ENCODE data around the gene JMJD4.

JMJD4 gene

GRCh38 chr1:227765261-227766014, 30.3 kb upstream of the JMJD4 start:
- peak overlapping the region; percentile 51 for H3K4me3 Mint-ChIP-seq
- DNase-seq, result no peak
- H3K9me3 Mint-ChIP-seq, result no peaks in the 10 kb centered on the region
- CTCF ChIA-PET, result interaction anchor here (0.6 to 1.4 kb wide), 6 partner anchors 11 to 187 kb away, joined by 3 to 6 read pairs (median 3); partner anchors contain the start of gene WNT9A
- no peaks in the 10 kb centered on the region for H3K27me3 Mint-ChIP-seq
- H3K4me1 Mint-ChIP-seq, result peaks cover 83% of the 10 kb centered on the region
- peaks cover 45% of the 10 kb centered on the region for H3K36me3 Mint-ChIP-seq
- H3K27ac Mint-ChIP-seq, result peak overlapping the region; percentile 94

GRCh38 chr1:227764019-227764391, 28.9 kb upstream of the JMJD4 start:
- DNase-seq, result no peak
- H3K9me3 Mint-ChIP-seq, result no peaks in the 10 kb centered on the region
- H3K4me3 Mint-ChIP-seq, result no peak overlapping the region
- H3K27me3 Mint-ChIP-seq, result no peaks in the 10 kb centered on the region
- H3K27ac Mint-ChIP-seq, result no peak overlapping the region
- peaks cover 54% of the 10 kb centered on the region for H3K36me3 Mint-ChIP-seq
- CTCF ChIA-PET, result interaction anchor here (0.9 to 2.3 kb wide), 4 partner anchors 184 to 318 kb away, joined by 3 to 13 read pairs (median 6); partner anchors contain the start of gene ARF1
- peaks cover 95% of the 10 kb centered on the region for H3K4me1 Mint-ChIP-seq

DNA sequence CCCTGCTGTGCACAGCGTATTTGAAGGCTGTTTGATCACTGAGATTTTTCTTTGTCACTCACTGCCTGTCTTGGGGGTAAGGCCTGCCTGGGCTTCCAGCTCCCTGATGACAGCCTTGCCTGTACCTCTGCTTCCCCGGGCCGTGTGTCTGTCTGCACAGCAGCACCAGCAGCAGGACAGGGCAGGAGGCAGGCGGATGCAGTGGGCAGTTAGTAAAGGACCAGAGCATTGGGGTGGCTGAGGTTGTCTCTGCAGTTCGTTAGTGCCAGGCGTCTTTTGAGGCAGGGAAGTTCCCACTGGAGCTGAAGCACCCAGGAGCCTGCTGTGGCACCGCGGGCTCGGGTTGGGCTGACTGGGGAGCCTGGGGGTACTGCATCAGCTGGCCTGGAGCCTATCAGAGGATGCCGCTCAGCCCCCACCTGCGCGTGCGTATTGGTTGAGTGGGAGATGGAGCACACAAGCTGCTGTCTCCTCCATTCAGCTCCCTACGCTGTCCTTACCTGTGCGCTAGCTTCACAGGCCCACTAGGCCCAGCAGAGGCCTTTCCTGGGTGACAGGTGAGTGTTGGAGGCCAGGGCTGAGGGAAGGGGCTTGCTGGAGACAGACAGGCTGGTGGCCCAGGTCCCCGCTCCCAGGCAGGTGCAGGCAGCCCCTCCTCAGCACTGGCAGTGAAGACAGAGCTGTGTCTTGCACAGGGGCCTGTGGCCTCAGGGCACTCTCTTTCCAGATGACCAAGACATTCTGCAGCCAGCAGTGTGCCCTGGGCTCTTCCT, 28.3 kb upstream of the JMJD4 start:
- no peak for DNase-seq
- H3K27ac Mint-ChIP-seq, result peak overlapping the region; percentile 93
- peaks cover 53% of the 10 kb centered on the region for H3K36me3 Mint-ChIP-seq
- no peaks in the 10 kb centered on the region for H3K9me3 Mint-ChIP-seq
- H3K4me1 Mint-ChIP-seq, result peaks cover 96% of the 10 kb centered on the region
- H3K4me3 Mint-ChIP-seq, result no peak overlapping the region
- H3K27me3 Mint-ChIP-seq, result no peaks in the 10 kb centered on the region
- CTCF ChIA-PET, result interaction anchor here (0.9 to 2.3 kb wide), 10 partner anchors 11 to 319 kb away, joined by 3 to 13 read pairs (median 5); partner anchors contain the start of gene ARF1

GRCh38 chr1:227762231-227762911, 27.3 kb upstream of the JMJD4 start:
- Mint-ChIP-seq H3K4me1 (peaks cover 96% of the 10 kb centered on the region), H3K27ac (peak overlapping the region; percentile 93), H3K36me3 (peaks cover 51% of the 10 kb centered on the region), H3K27me3 (no peaks in the 10 kb centered on the region), H3K4me3 (peak overlapping the region; percentile 6), H3K9me3 (no peaks in the 10 kb centered on the region)
- CTCF ChIA-PET, result interaction anchor here (0.5 to 2.3 kb wide), 18 partner anchors 8 to 1983 kb away, joined by 3 to 13 read pairs (median 4); no protein-coding TSS in a partner anchor
- peak; percentile 95 for DNase-seq

- peak overlapping the region; percentile 39 for H3K4me3 Mint-ChIP-seq
- H3K4me1 Mint-ChIP-seq, result peaks cover 90% of the 10 kb centered on the region
- H3K27me3 Mint-ChIP-seq, result no peaks in the 10 kb centered on the region
- CTCF ChIA-PET, result interaction anchor here (0.7 to 2.3 kb wide), 14 partner anchors 8 to 281 kb away, joined by 3 to 13 read pairs (median 4); no protein-coding TSS in a partner anchor
- H3K36me3 Mint-ChIP-seq, result peaks cover 55% of the 10 kb centered on the region
- H3K27ac Mint-ChIP-seq, result peak overlapping the region; percentile 93
- H3K9me3 Mint-ChIP-seq, result no peaks in the 10 kb centered on the region
- DNase-seq, result no peak
Measured at GRCh38 chr1:227761621-227762230, 26.6 kb upstream of the JMJD4 start.

- no peak for DNase-seq
- Mint-ChIP-seq H3K27ac (no peak overlapping the region), H3K27me3 (no peaks in the 10 kb centered on the region), H3K9me3 (no peaks in the 10 kb centered on the region), H3K4me1 (peaks cover 77% of the 10 kb centered on the region), H3K36me3 (peaks cover 55% of the 10 kb centered on the region), H3K4me3 (no peak overlapping the region)
- CTCF ChIA-PET, result no interaction called here
Measured at GRCh38 chr1:227760377-227760776, 25.3 kb upstream of the JMJD4 start.

DNA sequence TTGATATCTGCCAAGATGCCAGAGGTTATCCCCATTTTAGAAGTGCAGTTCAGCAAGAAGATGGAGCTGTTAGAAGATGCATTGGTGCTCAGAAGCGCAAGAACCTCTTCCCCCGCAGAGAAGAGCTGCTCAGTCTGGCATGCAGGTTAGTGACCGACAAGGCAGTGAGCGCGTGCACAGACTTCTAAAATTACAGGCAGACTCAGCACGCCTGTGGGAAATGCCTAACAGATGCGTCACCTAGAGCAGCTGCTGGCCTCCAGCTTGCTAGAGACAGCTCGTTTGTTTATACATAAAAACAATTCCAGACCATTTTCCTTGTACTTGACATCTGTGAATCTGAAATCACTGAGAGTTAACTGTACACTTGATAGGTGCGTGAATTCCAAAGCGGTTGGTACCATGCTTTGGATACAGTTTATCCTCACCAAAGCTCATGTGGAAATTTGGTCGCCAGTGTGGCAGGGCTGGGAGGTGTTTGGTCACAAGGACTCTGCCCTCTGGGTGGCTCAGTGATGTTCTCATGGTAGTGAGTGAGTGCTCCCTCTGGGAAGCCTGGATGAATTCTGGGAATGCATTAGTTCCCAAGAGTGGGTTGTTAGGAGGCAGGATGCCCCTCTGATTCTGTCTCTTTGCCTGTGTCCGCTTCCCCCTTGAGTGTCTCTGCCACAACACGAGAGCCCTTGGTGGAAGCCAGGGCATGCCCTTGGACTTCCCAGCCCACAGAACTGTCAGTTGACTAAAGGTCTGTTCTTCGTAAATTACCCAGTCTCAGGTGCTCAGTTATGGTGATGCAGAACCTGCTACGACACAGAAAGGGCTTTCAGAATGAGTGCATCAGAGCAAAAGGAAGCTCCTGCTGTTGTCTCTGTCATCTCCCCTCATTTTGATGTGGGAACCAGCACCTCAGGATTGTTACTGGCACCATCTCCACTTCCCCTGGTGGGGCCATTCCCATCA, 24.5 kb upstream of the JMJD4 start:
- Mint-ChIP-seq H3K4me1 (peaks cover 69% of the 10 kb centered on the region), H3K9me3 (no peaks in the 10 kb centered on the region), H3K4me3 (no peak overlapping the region), H3K27ac (no peak overlapping the region), H3K27me3 (no peaks in the 10 kb centered on the region), H3K36me3 (peaks cover 55% of the 10 kb centered on the region)
- CTCF ChIA-PET, result interaction anchor here (1.2 kb wide), 1 partner anchor 25 kb away, joined by 3 read pairs; no protein-coding TSS in a partner anchor
- DNase-seq, result no peak

GRCh38 chr1:227758366-227758765, 23.3 kb upstream of the JMJD4 start:
- Mint-ChIP-seq H3K4me1 (peaks cover 61% of the 10 kb centered on the region), H3K36me3 (peaks cover 55% of the 10 kb centered on the region), H3K27ac (peak overlapping the region; percentile 24), H3K9me3 (no peaks in the 10 kb centered on the region), H3K4me3 (no peak overlapping the region), H3K27me3 (no peaks in the 10 kb centered on the region)
- CTCF ChIA-PET, result interaction anchor here (0.8 to 1.2 kb wide), 2 partner anchors 24 to 195 kb away, joined by 3 to 4 read pairs; no protein-coding TSS in a partner anchor
- no peak for DNase-seq

DNA sequence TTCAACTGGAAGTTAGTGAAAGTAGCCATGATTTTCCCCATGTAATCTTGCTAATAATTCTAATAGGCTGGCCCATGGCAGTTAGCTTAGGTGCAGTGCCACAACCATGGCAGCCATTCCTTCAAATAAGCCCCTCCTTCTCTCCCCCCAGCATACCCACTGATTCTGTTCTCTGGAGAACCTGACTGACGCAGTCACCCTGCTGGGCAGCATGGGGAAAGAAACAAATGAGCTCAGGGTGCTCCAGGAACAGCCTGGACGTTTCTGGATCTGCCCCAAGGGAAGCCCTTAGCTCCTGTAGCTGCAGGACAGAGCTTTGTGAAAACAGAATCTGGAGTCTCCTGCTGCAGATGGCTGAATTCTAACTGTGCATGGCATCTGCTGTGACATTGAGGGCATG, 22.7 kb upstream of the JMJD4 start:
- Mint-ChIP-seq H3K27me3 (no peaks in the 10 kb centered on the region), H3K4me3 (no peak overlapping the region), H3K27ac (no peak overlapping the region), H3K36me3 (peaks cover 55% of the 10 kb centered on the region), H3K4me1 (peaks cover 55% of the 10 kb centered on the region), H3K9me3 (no peaks in the 10 kb centered on the region)
- no peak for DNase-seq
- CTCF ChIA-PET, result interaction anchor here (0.8 kb wide), 1 partner anchor 196 kb away, joined by 4 read pairs; no protein-coding TSS in a partner anchor

DNA sequence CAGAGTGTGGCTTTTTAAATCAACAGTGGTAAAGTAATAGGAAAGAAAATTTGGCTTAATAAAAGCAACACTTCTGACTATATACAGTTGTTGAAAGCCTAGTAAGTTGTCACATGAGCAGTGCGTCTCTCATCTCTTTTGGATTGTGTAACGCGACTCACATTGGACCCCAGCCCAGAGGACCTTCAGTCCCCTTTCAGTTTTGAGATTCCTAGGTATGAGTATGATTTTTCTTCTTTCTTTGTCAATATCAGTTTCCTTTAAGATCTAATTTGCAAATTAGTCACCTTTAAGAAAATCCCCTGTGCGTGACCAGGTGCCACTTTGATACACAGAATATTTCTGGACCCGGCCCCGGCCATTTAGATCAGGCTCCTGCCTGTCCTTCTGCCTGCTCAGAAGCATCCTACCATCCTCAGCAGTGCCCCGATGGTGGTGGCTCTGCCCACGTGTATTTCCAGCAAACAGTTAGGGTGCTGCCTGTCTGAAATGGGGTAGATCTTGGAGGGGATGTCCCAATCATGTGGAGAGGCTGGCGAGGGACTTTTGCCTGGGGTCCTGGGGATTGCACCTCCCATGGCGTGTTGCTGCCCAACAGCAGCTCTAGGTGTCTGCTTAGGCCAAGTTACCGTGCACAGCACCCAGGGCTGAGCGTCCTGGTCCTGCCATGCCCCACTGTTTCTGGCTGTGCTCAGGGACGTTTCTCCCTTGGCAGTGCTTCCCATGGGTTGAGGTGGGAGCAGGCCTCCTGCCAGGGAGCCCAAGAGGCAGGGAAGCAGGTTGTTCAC, 21.3 kb upstream of the JMJD4 start:
- no peak overlapping the region for H3K27ac Mint-ChIP-seq

DNA sequence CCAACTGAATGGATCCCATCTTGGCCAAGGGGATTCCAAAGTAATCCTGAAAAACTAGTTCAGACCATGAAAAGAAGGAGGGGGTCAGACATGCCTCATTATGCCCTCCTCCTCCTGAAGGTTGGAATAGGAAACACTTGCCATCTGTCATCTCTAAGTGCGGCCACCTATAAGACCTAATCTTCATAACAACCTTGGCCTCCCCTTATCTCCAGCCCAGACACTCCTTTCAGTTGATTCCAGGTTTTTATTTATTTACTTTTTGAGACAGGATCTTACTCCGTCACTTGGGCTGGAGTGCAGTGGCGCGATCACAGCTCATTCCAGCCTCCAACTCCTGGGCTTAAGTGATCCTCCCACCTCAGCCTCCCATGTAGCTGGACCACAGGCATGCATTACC, 19.9 kb upstream of the JMJD4 start:
- no peak for DNase-seq
- H3K27me3 Mint-ChIP-seq, result no peaks in the 10 kb centered on the region
- CTCF ChIA-PET, result no interaction called here
- H3K36me3 Mint-ChIP-seq, result peaks cover 47% of the 10 kb centered on the region
- no peak overlapping the region for H3K4me3 Mint-ChIP-seq
- no peaks in the 10 kb centered on the region for H3K9me3 Mint-ChIP-seq
- H3K27ac Mint-ChIP-seq, result no peak overlapping the region
- peaks cover 27% of the 10 kb centered on the region for H3K4me1 Mint-ChIP-seq

More for the DNA sequence above, 21.3 kb upstream of the JMJD4 start:
- Mint-ChIP-seq H3K27me3 (no peaks in the 10 kb centered on the region), H3K4me1 (peaks cover 41% of the 10 kb centered on the region), H3K9me3 (no peaks in the 10 kb centered on the region), H3K4me3 (no peak overlapping the region), H3K36me3 (peaks cover 56% of the 10 kb centered on the region)
- CTCF ChIA-PET, result no interaction called here
- DNase-seq, result no peak

GRCh38 chr1:227753999-227754711, 19.1 kb upstream of the JMJD4 start:
- no peaks in the 10 kb centered on the region for H3K9me3 Mint-ChIP-seq
- no peak for DNase-seq
- H3K4me3 Mint-ChIP-seq, result no peak overlapping the region
- H3K27ac Mint-ChIP-seq, result peak overlapping the region; percentile 62
- CTCF ChIA-PET, result interaction anchor here (1.3 kb wide), 1 partner anchor 8 kb away, joined by 3 read pairs; no protein-coding TSS in a partner anchor
- H3K27me3 Mint-ChIP-seq, result no peaks in the 10 kb centered on the region
- peaks cover 26% of the 10 kb centered on the region for H3K4me1 Mint-ChIP-seq
- peaks cover 42% of the 10 kb centered on the region for H3K36me3 Mint-ChIP-seq

All from activated naive CD4-positive, alpha-beta T cell treated with anti-CD3 and anti-CD28 coated beads, Interleukin-2, amount 10 ng/mL, durations not matched to agents 7 days and 5 days (primary cell).